Adrenal gland (tissue), 12 donors: ENCODE measurements around the gene SMIM44. TPM values are rescaled to one million over a fixed set of nuclear protein-coding genes. Genes with fewer than 3 reads are reported as not detected.

ENCODE experiments used
- DNase-seq, 7 donors: peaks; one replicate each; pipeline ENCODE4 v3.0.0-alpha.2; 2019 to 2020
- H3K27ac ChIP-seq, 5 donors: fragments of 200-600 bp; sonication (generic) in 4 of 5; 1 replicate in 3 of 5; 2 replicates in 2 of 5; pipeline versions ENCODE4 v1.5.1 to v1.8.0; 2016 to 2020; ENCODE audit warnings: mild to moderate bottlenecking in 1 of 5
- H3K27me3 ChIP-seq: fragments of 200-600 bp; 2 replicates; pipeline ENCODE4 v1.8.0; 2021
- H3K36me3 ChIP-seq, 2 donors: fragments of 200-600 bp; replicated peaks in 1 of 2; 1 replicate in 1 of 2; 2 replicates in 1 of 2; pipeline versions ENCODE4 v1.5.1 to v1.8.0; 2018 to 2022
- H3K4me1 ChIP-seq, 2 donors: fragments of 200-600 bp; replicated peaks in 1 of 2; 1 replicate in 1 of 2; 2 replicates in 1 of 2; pipeline versions ENCODE4 v1.5.1 to v1.8.0; 2018 to 2021
- H3K4me3 ChIP-seq, 4 donors: fragments of 200-600 bp; sonication (generic) in 3 of 4; one replicate each; pipeline ENCODE4 v1.5.1; 2016 to 2018
- H3K9me3 ChIP-seq, 3 donors: fragments of 200-600 bp; sonication (generic) in 1 of 3; replicated peaks in 1 of 3; 1 replicate in 2 of 3; 2 replicates in 1 of 3; pipeline versions ENCODE4 v1.5.1 to v1.8.0; 2016 to 2021
- CTCF ChIP-seq, 6 experiments: fragments of 450-650 bp in 4 of 6; fragments of 200-600 bp in 2 of 6; sonication (generic) in 1 of 6; IDR thresholded peaks; 1 replicate in 5 of 6; 2 replicates in 1 of 6; pipeline versions ENCODE4 v1.5.1 to v1.8.0; 2016 to 2021; ENCODE audit warnings: antibody characterized with exemption in 6 of 6, mild to moderate bottlenecking in 2 of 6, moderate library complexity in 1 of 6
- POLR2A ChIP-seq, 2 donors: fragments of 450-650 bp; IDR thresholded peaks; one replicate each; pipeline ENCODE4 v1.6.1; 2017; ENCODE audit warnings: antibody characterized with exemption in 2 of 2, mild to moderate bottlenecking in 2 of 2, moderate library complexity in 1 of 2
- WGBS, 4 donors: extraction: QIAGEN DNeasy Blood & Tissue Kit in 2 of 4; methylation state at CpG; one replicate each; pipeline versions ENCODE4 v1.1.5 to v1.1.7; 2013 to 2017; 5-methylcytosine and 5-hydroxymethylcytosine counted together
- intact Hi-C, 2 donors: fragments of 100-400 bp; cut with DNase I; formaldehyde crosslinking; loops; one replicate each; pipeline versions ENCODE4 v1.14.1 to v1.15.0; 2022 to 2023
- polyA plus RNA-seq, 3 donors: library from polyadenylated mRNA; stranded (reverse); fragments of 200-250 nt in 2 of 3; fragments of 350-450 nt in 1 of 3; fragmentation: Illumina TruSeq in 1 of 3; extraction: RNeasy Lipid Tissue Mini Kit (QIAGEN cat#74804) in 1 of 3; gene quantifications; one replicate each; pipeline ENCODE4 v1.2.3, GENCODE V29; 2013 to 2014
- total RNA-seq, 9 donors: library from RNA; depleted of rRNA in 4 of 9; stranded (reverse); fragments of >200 nt in 4 of 9; fragments of 120-200 nt in 1 of 9; fragmentation: NEBNext Ultra II Directional in 1 of 9; extraction: Animal tissue kit (Norgen Biotek cat#: 25700) in 1 of 9; gene quantifications; one replicate each; pipeline versions ENCODE4 v1.1.0 to v1.2.4, GENCODE V29; 2013 to 2023
- donor health status: healthy with polysubstance abuse.
- donor health status: Bipolar disorder and iron deficiency.
- donor health status: DM: yes; HTN: yes; CAD: no.
- donor health status: DM: no; HTN: no; CAD: no.
- donor health status: DM: no; HTN: no; CAD: no.
- donor health status: DM: yes; HTN: yes; CAD: no.

Gene SMIM44
- total and polyA plus RNA-seq, 12 donors, result not detected

GRCh38 chr19:3467437-3468198 lies 15.6 kb downstream of the SMIM44 start:
- TF ChIP-seq POLR2A (IDR thresholded peaks at IDR 0.05) (no peak), CTCF (IDR thresholded peaks at IDR 0.05) (no peak)
- Histone ChIP-seq H3K27ac (peak overlapping the region in 1 of 5 donors; percentile 8), H3K27me3 (no peaks in the 10 kb centered on the region), H3K4me3 (no peak overlapping the region), H3K9me3 (no peaks in the 10 kb centered on the region), H3K36me3 (peaks cover 0 to 15% of the 10 kb centered on the region in 2 donors), H3K4me1 (peaks cover 0 to 14% of the 10 kb centered on the region in 2 donors)
- intact Hi-C loops, result no loop called here
- WGBS, 4 donors, result 66 to 80% (median 75%) methylated on average over 7 to 10 of the region's 10 CpGs
- peak in 1 of 7 donors; percentile 57 for DNase-seq

- Histone ChIP-seq H3K36me3 (peaks cover 0 to 25% of the 10 kb centered on the region in 2 donors), H3K27ac (peak overlapping the region in 1 of 5 donors; percentile 12), H3K4me3 (no peak overlapping the region), H3K4me1 (peaks cover 0 to 9% of the 10 kb centered on the region in 2 donors), H3K27me3 (no peaks in the 10 kb centered on the region), H3K9me3 (no peaks in the 10 kb centered on the region)
- WGBS, 4 donors, result 72 to 83% (median 82%) methylated on average over 8 to 9 of the region's 9 CpGs
- intact Hi-C loops, result no loop called here
- TF ChIP-seq POLR2A (IDR thresholded peaks at IDR 0.05), result no peak
- no peak for TF ChIP-seq CTCF (IDR thresholded peaks at IDR 0.05)
- DNase-seq, result no peak
Observed at GRCh38 chr19:3466635-3467034, 16.6 kb downstream of the SMIM44 start.

- peak in 1 of 7 donors; percentile 62 for DNase-seq
- Histone ChIP-seq H3K4me3 (no peak overlapping the region), H3K4me1 (peaks cover 0 to 9% of the 10 kb centered on the region in 2 donors), H3K9me3 (no peaks in the 10 kb centered on the region), H3K36me3 (peaks cover 0 to 35% of the 10 kb centered on the region in 2 donors), H3K27ac (peak overlapping the region in 2 of 5 donors; percentile 52 to 57), H3K27me3 (no peaks in the 10 kb centered on the region)
- TF ChIP-seq POLR2A (IDR thresholded peaks at IDR 0.05) (no peak), CTCF (IDR thresholded peaks at IDR 0.05) (no peak)
- 82 to 96% (median 86%) methylated on average over 4 to 7 of the region's 7 CpGs for WGBS, 4 donors
- intact Hi-C loops, result no loop called here
Observed at GRCh38 chr19:3465552-3465951, 17.7 kb downstream of the SMIM44 start.

- intact Hi-C loops, result no loop called here
- WGBS, 4 donors, result 28 to 45% (median 39%) methylated on average over 12 to 31 of the region's 31 CpGs
- TF ChIP-seq POLR2A (IDR thresholded peaks at IDR 0.05) (no peak), CTCF (IDR thresholded peaks at IDR 0.05) (no peak)
- H3K9me3 ChIP-seq, result no peaks in the 10 kb centered on the region
- H3K27me3 ChIP-seq, result no peaks in the 10 kb centered on the region
- H3K4me1 ChIP-seq, result peaks cover 4 to 18% of the 10 kb centered on the region in 2 donors
- H3K27ac ChIP-seq, result peak overlapping the region in 3 of 5 donors; percentile 14 to 73 (median 57)
- peaks cover 0 to 35% of the 10 kb centered on the region in 2 donors for H3K36me3 ChIP-seq
- no peak overlapping the region for H3K4me3 ChIP-seq
- DNase-seq, result peak in 6 of 7 donors; percentile 63 to 83 (median 75)
Observed at GRCh38 chr19:3464587-3465235, 18.5 kb downstream of the SMIM44 start.
